ENCODE data around the gene HMOX1.
A peak's percentile ranks its signal among the peaks of the same experiment; 100 is the strongest.

The HMOX1 gene

DNA sequence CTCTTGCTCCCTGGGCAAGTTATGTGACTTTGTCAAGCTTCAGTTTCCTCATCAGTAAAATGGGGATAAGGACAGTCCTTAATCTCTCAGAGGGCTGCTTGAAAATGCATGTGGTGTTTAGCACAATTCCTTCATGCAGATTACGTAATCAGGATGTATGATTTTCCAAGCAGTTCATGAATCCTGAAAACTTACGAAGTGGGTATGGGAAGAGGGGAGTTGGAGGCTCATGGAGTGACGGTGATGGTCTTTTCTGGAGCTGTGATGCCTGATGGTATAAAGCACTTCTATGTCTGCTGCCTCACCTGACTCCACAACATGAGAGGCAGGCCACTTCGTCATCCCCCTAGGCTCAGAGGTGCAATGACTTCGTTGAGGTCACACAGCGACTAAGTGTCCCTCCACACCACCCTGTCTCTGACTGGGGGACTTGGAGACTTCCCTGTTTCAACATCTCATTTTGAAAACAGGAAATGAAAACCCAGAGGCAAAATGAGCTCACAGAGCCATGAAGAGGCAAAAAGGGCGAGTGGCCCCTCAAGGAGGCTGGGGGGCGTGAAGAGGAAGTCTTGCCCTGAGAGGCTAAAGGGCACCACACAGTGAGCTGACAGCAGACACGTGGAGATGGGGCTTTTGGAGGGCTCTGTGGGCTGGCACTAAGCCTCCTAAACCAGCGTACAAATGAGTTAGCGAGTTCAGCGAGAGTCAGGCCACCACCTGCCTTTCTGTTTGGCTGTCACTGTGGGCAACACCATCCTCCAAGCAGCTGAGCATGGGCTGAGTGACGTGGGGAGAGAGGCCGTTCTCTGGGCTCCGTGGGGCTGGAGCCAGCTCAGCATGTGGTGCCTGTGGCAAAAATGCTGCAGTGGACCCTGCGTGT lies 29.1 kb downstream of the HMOX1 start:
- DNase-seq = no peak

- no peak for DNase-seq
Measured at GRCh38 chr22:35410663-35411034, 29.8 kb downstream of the HMOX1 start.

DNA sequence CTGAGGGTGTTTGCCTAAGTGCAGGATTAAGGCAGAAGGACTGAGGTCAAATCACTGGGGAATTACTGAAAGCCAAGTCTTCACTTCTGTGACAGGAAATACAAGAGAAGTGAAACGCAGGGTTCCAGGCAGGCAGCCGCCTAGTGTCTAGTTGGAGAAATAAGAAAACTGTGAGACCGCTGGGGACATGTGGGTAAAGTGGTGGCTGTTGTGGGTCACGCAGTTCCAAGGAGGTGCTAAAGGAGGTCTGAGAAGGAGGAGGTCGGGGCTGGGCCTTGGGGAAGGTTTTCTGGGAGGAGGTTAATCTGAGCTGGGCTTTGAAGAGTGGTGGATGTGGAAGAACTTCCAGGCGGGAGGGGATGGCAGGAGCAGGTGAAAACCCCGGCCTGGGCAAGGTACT lies 30.2 kb downstream of the HMOX1 start:
- no peak for DNase-seq

DNA sequence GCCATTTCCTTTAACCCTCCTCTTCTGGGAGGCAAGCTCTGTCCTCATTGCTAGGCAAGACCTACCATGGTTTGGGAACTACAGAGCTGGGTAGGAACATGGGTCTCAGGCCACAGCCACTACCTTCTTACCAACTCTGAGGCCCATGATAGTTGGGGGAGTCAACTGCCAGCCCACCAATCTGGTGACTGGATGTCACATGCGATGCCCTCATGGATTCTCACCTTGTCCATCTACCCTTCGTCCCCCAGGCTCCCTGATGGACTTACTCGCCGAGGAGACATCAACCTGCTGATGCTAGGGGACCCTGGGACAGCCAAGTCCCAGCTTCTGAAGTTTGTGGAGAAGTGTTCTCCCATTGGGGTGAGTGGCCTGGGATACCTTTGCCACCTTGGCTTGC lies 32.7 kb downstream of the HMOX1 start:
- DNase-seq = no peak

- DNase-seq = no peak
Measured at GRCh38 chr22:35417606-35418005, 36.7 kb downstream of the HMOX1 start.

GRCh38 chr22:35418088-35418487 lies 37.2 kb downstream of the HMOX1 start:
- DNase-seq = no peak

DNA sequence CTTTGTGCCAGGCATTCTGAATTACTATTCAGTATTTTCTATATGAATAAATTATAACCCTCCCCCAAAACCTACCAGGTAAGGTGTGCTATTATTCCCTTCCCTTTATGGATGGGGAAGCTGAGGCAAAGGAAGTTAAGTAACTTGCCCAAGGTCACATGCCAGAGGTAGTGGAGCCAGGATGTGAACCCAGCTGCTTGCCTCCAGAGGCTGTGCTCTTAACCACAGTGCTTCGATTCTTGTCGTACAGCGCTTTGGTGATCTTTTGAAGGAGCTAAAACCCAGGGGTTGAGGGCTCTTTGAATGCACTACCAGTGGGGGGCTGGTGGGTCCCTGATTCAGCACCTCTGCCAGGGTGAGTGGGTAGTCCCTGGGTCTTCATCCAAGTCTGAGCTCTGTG lies 37.8 kb downstream of the HMOX1 start:
- no peak for DNase-seq

DNA sequence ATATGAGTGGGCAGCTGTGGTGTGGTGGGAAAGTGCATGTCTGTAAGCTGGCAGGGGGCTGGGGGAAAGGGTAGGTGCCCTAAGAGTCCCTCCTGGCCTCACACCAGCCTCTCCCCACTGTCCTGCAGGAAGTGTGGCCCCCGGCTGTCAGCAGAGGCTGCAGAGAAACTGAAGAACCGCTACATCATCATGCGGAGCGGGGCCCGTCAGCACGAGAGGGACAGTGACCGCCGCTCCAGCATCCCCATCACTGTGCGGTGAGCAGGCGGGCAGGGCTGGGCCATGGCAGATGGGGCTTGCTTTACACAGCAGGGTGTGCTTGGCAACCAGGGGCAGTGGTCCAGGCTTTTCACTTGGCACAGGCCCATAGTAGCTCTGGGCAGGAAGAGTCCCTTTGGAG lies 38.9 kb downstream of the HMOX1 start:
- no peak for DNase-seq

DNA sequence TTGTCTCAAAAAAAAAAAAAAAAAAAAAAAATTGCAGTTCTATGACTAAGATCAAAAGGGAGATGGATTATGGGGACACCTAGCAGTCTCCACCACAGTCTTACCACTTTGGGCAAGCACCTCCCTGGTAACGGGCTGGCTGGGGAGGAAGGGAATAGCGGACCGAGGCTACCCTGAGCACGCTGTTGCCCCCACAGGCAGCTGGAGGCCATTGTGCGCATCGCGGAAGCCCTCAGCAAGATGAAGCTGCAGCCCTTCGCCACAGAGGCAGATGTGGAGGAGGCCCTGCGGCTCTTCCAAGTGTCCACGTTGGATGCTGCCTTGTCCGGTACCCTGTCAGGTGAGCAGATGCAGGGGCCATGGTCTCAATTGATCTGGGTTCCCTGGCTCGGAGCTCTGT lies 40.2 kb downstream of the HMOX1 start:
- DNase-seq = no peak

- no peak for DNase-seq
Measured at GRCh38 chr22:35422145-35422544, 41.2 kb downstream of the HMOX1 start.

DNA sequence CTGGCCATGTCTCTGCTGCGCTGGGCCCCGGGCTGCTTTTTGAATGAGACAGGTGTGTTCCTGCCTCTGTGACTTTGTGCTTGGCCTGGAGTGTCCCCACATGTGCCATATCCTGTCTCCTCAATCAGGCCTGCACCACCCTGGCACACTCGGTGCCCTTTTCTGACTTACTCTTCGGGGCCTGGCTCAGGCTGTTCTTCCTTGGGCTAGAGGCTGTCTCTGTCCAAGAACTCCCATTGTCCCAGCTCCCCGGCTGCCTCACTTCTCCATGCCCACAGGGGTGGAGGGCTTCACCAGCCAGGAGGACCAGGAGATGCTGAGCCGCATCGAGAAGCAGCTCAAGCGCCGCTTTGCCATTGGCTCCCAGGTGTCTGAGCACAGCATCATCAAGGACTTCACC lies 42.0 kb downstream of the HMOX1 start:
- no peak for DNase-seq

DNA sequence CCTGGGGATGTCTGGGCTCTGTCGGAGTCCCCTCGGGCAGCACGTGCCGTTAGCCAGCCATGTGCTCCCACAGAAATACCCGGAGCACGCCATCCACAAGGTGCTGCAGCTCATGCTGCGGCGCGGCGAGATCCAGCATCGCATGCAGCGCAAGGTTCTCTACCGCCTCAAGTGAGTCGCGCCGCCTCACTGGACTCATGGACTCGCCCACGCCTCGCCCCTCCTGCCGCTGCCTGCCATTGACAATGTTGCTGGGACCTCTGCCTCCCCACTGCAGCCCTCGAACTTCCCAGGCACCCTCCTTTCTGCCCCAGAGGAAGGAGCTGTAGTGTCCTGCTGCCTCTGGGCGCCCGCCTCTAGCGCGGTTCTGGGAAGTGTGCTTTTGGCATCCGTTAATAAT lies 43.2 kb downstream of the HMOX1 start:
- no peak for DNase-seq

DNA sequence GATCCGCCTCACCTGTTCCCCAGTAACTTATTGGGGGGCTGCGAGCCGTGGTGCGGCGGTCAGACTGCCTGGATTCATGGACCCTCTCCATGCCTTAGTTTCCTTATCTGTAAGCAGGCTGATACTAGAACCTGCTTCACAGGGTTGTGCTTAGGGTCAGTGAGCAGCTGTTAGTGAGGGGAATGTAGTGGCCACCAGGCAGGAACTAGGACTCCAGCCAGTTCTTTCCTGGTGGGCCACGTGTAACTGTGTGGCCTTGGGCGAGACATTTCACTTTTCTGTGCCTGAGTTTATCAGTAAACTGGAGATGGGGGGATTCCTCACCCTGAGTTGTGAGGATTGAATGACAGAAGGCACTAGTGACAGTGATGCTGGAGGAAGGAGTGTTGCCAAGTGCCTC lies 43.9 kb downstream of the HMOX1 start:
- DNase-seq = no peak

DNA sequence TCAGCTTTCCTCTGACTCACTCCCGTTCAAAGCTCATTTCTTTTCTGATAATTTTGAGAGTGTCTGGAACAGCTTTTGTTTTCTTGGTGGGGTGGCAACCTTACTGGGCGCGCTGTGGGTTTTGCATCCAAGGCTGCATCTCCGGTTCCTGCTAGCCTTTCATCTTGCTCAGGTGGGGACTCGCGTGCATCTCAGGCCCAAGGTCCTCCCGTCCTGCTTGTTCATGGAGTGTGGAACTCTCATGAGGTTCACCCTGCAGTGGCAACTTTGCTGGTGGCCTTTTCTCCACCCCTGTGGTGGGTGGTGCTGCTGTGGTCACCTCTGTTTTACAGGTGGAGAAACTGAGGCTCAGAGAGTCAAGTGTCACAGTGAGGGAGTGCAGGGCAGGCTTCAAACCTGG lies 44.6 kb downstream of the HMOX1 start:
- no peak for DNase-seq

DNA sequence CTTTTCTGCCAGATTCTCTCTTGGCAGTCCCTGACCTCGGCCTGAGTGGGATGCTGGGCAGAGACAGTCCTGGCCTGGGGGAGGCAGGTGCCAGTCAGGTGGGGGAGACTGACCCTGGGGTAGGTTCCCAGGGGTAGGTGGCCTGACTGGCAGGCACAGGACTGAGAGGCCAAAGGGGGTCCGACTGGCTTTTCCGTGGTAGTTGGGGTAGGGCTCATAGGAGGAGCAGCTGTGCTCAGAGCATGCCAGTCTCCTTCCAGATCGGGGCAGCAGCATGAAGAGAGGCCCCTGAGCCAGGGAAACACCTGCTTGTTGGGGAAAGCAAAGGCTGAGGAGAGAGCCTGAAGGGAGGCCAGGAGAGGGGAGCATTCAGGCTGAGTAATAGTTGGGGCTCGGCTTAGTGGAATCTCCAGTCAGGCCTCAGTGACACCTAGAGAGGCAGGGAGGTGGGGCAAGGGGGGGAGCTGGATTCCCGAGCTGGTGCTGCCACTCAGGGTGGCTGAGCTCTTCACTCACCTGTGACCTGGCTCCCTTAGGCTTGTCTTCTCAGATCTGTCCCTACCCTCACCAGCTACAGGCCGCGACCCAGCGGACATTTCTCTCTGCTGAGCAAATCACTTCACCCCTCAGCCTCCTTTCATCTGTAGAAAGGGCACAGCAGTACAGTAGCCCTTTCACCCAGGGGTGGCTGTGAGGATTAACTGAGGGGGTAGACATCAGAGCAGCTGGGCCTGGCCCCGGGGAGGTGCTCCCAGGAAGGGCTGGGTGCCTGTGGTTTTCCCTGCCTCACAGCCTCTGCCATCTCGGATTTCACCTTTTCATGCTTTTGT lies 45.3 kb downstream of the HMOX1 start:
- no peak for DNase-seq

GRCh38 chr22:35426801-35427140 lies 45.9 kb downstream of the HMOX1 start:
- no peak for DNase-seq

DNA sequence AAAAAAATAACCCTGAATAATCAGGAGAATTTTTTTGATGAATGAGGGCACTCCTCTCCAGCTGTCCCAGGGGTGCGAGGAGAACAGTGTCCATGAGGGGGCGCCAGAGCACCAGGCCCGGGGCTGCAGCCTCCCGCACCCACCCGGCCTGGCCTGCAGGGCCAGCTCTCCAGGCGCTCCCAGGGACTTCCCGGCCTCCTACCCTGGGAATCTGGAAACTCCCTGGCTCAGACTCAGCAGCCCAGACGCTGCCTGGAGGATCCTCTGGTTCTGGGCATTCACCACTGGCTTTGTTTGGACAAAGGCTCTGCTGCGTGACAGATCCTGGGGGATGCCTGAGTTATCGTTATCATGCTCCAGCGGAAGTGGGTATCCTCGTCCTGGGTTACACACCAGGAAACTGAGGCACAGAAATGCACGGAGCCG lies 50.0 kb downstream of the HMOX1 start:
- DNase-seq = peak; percentile 90

GRCh38 chr22:35431483-35432227 lies 50.8 kb downstream of the HMOX1 start:
- no peak for DNase-seq

- no peak for DNase-seq
Measured at GRCh38 chr22:35432228-35432905, 51.5 kb downstream of the HMOX1 start.

DNA sequence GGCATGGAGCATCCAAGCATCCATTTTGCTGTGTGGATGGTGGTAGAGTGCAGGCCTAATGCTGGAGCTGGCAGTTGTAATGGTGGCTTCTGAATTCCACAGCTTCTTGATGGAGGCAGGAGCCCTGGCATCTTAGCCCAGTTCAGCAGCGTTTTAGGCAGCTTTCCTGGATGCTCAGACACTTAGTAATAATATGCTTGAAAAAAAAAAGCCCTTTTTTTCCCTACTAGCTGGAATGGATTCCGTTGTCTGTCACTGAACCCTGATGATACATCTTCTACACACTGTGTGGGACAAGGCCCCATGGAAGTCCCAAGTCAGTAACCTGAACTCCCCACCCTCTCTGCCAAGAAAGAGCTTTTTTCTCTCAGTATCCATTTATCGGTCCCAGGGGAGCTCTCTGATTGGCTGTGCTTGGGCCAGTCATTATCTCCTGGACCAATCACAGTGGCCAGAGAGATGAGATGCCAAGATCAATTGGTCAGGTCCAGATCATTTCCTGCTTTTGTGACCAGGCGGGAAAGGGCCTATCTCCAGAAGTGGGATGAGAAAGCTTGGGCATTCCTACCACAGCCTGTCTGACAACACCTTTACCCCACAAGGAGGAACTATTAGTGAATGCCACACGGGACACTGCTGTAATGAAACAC lies 53.3 kb downstream of the HMOX1 start:
- no peak for DNase-seq

DNA sequence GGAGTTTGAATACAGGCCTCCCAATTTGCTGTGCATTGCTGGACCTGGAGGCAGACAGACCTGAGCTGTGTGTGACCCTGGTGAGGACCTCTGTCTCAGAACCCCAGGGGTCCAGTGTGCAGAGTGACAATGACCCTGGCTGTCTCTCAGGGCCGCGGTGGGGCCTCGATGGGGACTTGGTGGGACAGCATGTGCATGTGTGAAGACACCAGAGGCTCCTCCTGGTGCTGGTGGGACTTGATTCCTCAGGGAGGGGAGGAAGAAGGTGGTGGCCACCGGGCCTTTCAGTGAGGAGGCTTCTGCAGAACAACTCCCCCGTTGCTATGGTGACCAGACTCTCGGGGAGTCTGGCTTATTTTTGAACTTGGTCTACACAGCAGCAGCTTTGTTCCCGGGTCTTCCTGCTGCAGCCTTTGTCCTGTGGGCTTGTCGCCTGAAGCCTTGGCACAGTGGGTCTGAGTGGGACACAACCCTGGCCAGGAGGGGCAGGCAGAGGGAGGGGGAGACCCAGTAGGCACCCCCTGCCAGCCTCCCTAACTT lies 54.4 kb downstream of the HMOX1 start:
- DNase-seq = no peak

GRCh38 chr22:35436421-35436820 lies 55.5 kb downstream of the HMOX1 start:
- DNase-seq = no peak
